H1 (cell line): Measurements from ENCODE around the gene ULK2.

Experiments used
- EZH2 ChIP-seq: fragments of 200-600 bp; sonication (generic); IDR thresholded peaks from 2 replicates; pipeline ENCODE4 v1.7.1; 2012; ENCODE audit warnings: low read depth, mild to moderate bottlenecking, moderate library complexity, low read length, inconsistent platforms; ENCODE audit not compliant: severe bottlenecking
- SRF ChIP-seq: IDR thresholded peaks from 2 replicates; pipeline ENCODE4 v1.6.1; 2011; ENCODE audit warnings: mild to moderate bottlenecking, low read depth, low read length, moderate library complexity

DNA sequence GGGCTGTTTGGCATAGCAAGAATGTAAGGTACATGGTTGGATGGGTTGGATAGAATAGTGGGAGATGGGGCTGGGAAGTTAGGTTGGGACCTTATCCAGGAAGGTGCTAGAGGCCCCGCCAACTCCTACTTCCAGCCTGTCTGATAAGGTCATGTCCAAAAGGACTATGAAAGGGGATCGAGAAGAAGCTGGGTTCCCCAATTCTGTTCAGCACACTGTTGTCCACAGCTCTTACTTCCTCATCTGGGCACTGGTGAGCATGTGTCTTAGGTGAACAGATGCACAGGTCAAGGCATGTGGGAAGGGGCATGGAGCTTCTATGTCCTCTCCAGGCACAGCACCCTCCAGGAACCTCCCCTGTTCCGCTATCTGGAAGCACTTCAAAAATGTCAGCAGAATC is 5.6 kb upstream of the ULK2 start:
- no peak for TF ChIP-seq EZH2
- TF ChIP-seq SRF: no peak
